B cell (primary cell): ENCODE data around the gene BCAR3. TPM values are rescaled to one million over a fixed set of nuclear protein-coding genes. Genes with fewer than 3 reads are reported as not detected.

Experiments used
- ATAC-seq: fragments of 200-7000 bp; cut with Tn5 transposase; one replicate; pipeline ENCODE4 v1.10.0; 2021; ENCODE audit warnings: low read depth, mild to moderate bottlenecking, moderate number of reproducible peaks, moderate library complexity
- CTCF ChIA-PET: fragments of 350-600 bp; sonication (Branson Sonifier 250); formaldehyde crosslinking; loops from one replicate; lab custom pipeline; 2021; ENCODE audit warnings: antibody characterized with exemption, inconsistent platforms; lab: Charles Lee
- POLR2A ChIA-PET: fragments of 350-600 bp; sonication (Branson Sonifier 250); formaldehyde crosslinking; loops from one replicate; lab custom pipeline; 2021; ENCODE audit warnings: antibody characterized with exemption; lab: Charles Lee
- DNase-seq: peaks from one replicate; pipeline ENCODE4 v3.0.0; 2013
- H2AFZ ChIP-seq: 2 replicates; pipeline ENCODE4 v1.6.1; 2012; ENCODE audit warnings: mild to moderate bottlenecking, low read depth, low read length; ENCODE audit not compliant: insufficient read depth, poor library complexity, severe bottlenecking
- H3K27ac ChIP-seq, 2 donors: 1 replicate in 1 of 2; 2 replicates in 1 of 2; pipeline ENCODE4 v1.5.1; 2012 to 2013; ENCODE audit warnings: low read length in 2 of 2, mild to moderate bottlenecking in 2 of 2, moderate library complexity in 1 of 2
- H3K27me3 ChIP-seq, 4 experiments: fragments of 200-600 bp in 1 of 4; sonication (generic) in 1 of 4; replicated peaks in 1 of 4; 1 replicate in 2 of 4; 2 replicates in 2 of 4; pipeline versions ENCODE4 v1.6.1 to v1.7.0; 2013 to 2016; ENCODE audit warnings: low read length in 3 of 4, mild to moderate bottlenecking in 2 of 4, mixed read lengths in 1 of 4, moderate library complexity in 1 of 4; ENCODE audit not compliant: insufficient read depth in 4 of 4, control insufficient read depth in 3 of 4; ENCODE audit errors: control extremely low read depth in 1 of 4
- H3K36me3 ChIP-seq, 2 experiments: replicated peaks in 1 of 2; 1 replicate in 1 of 2; 2 replicates in 1 of 2; pipeline versions ENCODE4 v1.6.1 to v1.7.1; 2013; ENCODE audit warnings: low read length in 1 of 2; ENCODE audit not compliant: insufficient read depth in 2 of 2, control insufficient read depth in 1 of 2; ENCODE audit errors: control extremely low read depth in 1 of 2, extremely low read depth in 1 of 2
- H3K4me1 ChIP-seq, 2 donors: fragments of 200-600 bp in 1 of 2; sonication (generic) in 1 of 2; 1 replicate in 1 of 2; 2 replicates in 1 of 2; pipeline versions ENCODE4 v1.5.1 to v1.6.1; 2013 to 2017; ENCODE audit warnings: low read length in 2 of 2; ENCODE audit not compliant: control insufficient read depth in 2 of 2, insufficient read depth in 2 of 2
- H3K4me2 ChIP-seq: replicated peaks from 2 replicates; pipeline ENCODE3; 2012; ENCODE audit warnings: mild to moderate bottlenecking, low read depth, low read length; ENCODE audit not compliant: poor library complexity, severe bottlenecking
- H3K4me3 ChIP-seq, 5 experiments: fragments of 200-600 bp in 1 of 5; sonication (generic) in 1 of 5; 1 replicate in 3 of 5; 2 replicates in 2 of 5; pipeline versions ENCODE4 v1.5.1 to v1.7.0; 2011 to 2016; ENCODE audit warnings: low read length in 4 of 5, mild to moderate bottlenecking in 4 of 5, low read depth in 2 of 5, control low read depth in 1 of 5, moderate library complexity in 1 of 5; ENCODE audit not compliant: insufficient read depth in 1 of 5; ENCODE audit errors: control extremely low read depth in 1 of 5, extremely low read depth in 1 of 5
- H3K79me2 ChIP-seq: fragments of 200-600 bp; sonication (generic); one replicate; pipeline ENCODE4 v1.6.0; 2016; ENCODE audit warnings: low read length; ENCODE audit not compliant: control insufficient read depth, insufficient read depth
- H3K9ac ChIP-seq: fragments of 200-600 bp; sonication (generic); 2 replicates; pipeline ENCODE4 v1.6.1; 2017; ENCODE audit warnings: mild to moderate bottlenecking, low read length, moderate library complexity
- H3K9me3 ChIP-seq, 3 donors: one replicate each; pipeline versions ENCODE4 v1.6.1 to v1.7.1; 2013; ENCODE audit warnings: low read length in 2 of 3; ENCODE audit not compliant: control insufficient read depth in 2 of 3, insufficient read depth in 1 of 3; ENCODE audit errors: control extremely low read depth in 1 of 3
- H4K20me1 ChIP-seq: 2 replicates; pipeline ENCODE4 v1.6.0; 2012; ENCODE audit warnings: mild to moderate bottlenecking, low read length; ENCODE audit not compliant: insufficient read depth, control insufficient read depth, poor library complexity, severe bottlenecking
- H3K27ac Mint-ChIP-seq: one replicate; pipeline ENCODE4 v1.8.0; 2021; ENCODE audit warnings: mixed read lengths
- H3K27me3 Mint-ChIP-seq: one replicate; pipeline ENCODE4 v1.8.0; 2021; ENCODE audit warnings: mixed read lengths
- H3K4me1 Mint-ChIP-seq: one replicate; pipeline ENCODE4 v1.8.0; 2021; ENCODE audit warnings: mixed read lengths
- H3K4me3 Mint-ChIP-seq: one replicate; pipeline ENCODE4 v1.8.0; 2021; ENCODE audit warnings: mixed read lengths
- H3K9me3 Mint-ChIP-seq: one replicate; pipeline ENCODE4 v1.8.0; 2022; ENCODE audit warnings: mixed read lengths; ENCODE audit not compliant: insufficient read depth
- EZH2 ChIP-seq: IDR thresholded peaks from 2 replicates; pipeline ENCODE4 v1.6.1; 2012; ENCODE audit warnings: borderline replicate concordance, low read depth, mild to moderate bottlenecking, moderate library complexity, low read length; ENCODE audit not compliant: insufficient read depth, poor library complexity, severe bottlenecking
- WGBS: methylation state at CpG from one replicate; pipeline ENCODE4 v1.1.5; 2013; ENCODE audit warnings: missing lambda C conversion rate; ENCODE audit not compliant: insufficient coverage; 5-methylcytosine and 5-hydroxymethylcytosine counted together
- intact Hi-C: fragments of 100-400 bp; cut with micrococcal nuclease; formaldehyde crosslinking; loops from one replicate; pipeline ENCODE4 v1.10.0; 2022
- polyA plus RNA-seq: library from polyadenylated mRNA; depleted of rRNA; stranded (reverse); fragments of >200 nt; gene quantifications from 2 replicates; pipeline ENCODE4 v1.2.3, GENCODE V29; 2012
- total RNA-seq, 2 donors: library from RNA; stranded (reverse); fragments of 120-200 nt in 1 of 2; gene quantifications; 1 replicate in 1 of 2; 2 replicates in 1 of 2; pipeline versions ENCODE4 v1.2.3 to v1.2.4, GENCODE V29; 2013 to 2022
- TF ChIP-seq, protein P1 (sequence below): fragments of 200-600 bp; IDR thresholded peaks from one replicate; pipeline ENCODE4 v1.8.0; 2022; ENCODE audit warnings: antibody characterized with exemption, mild to moderate bottlenecking

BCAR3 gene
- total and polyA plus RNA-seq, 2 donors (not counting 1 experiment from before 2014, with no cell fraction given), result 6.7 to 13.0 TPM

DNA sequence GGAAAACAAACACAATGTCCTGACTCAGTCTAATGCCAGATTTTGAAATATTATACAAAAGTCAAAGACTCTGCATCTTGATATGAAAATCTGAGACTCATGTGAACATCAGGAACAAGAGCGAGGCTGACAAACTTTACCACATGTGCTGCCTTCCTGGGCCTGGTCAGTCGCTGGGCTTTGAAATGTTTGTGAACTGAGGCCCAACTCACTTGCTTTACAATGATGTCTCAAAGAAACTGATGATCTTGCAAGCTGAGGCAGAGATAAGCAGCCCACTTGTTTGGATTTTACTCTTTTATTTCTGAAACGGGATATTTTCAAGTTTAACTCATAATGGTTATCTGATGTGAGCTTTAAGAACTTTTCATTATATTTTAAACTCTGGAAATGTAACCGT, 2.1 kb downstream of the BCAR3 start:
- no peak overlapping the region for H3K9ac ChIP-seq
- H3K27me3 Mint-ChIP-seq, result no peaks in the 10 kb centered on the region
- TF ChIP-seq, protein P1, sequence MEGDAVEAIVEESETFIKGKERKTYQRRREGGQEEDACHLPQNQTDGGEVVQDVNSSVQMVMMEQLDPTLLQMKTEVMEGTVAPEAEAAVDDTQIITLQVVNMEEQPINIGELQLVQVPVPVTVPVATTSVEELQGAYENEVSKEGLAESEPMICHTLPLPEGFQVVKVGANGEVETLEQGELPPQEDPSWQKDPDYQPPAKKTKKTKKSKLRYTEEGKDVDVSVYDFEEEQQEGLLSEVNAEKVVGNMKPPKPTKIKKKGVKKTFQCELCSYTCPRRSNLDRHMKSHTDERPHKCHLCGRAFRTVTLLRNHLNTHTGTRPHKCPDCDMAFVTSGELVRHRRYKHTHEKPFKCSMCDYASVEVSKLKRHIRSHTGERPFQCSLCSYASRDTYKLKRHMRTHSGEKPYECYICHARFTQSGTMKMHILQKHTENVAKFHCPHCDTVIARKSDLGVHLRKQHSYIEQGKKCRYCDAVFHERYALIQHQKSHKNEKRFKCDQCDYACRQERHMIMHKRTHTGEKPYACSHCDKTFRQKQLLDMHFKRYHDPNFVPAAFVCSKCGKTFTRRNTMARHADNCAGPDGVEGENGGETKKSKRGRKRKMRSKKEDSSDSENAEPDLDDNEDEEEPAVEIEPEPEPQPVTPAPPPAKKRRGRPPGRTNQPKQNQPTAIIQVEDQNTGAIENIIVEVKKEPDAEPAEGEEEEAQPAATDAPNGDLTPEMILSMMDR, result no peak
- no peak for TF ChIP-seq EZH2
- H2AFZ ChIP-seq, result no peak overlapping the region
- H3K4me1 Mint-ChIP-seq, result peaks cover 58% of the 10 kb centered on the region
- ATAC-seq, result no peak
- CTCF ChIA-PET, result interaction anchor here (0.9 to 5.4 kb wide), 8 partner anchors 16 to 134 kb away, joined by 3 to 43 read pairs (median 6); no protein-coding TSS in a partner anchor
- intact Hi-C loops, result no loop called here
- H3K27ac Mint-ChIP-seq, result no peak overlapping the region
- no peak for DNase-seq
- POLR2A ChIA-PET, result no interaction called here
- peaks cover 6 to 7% of the 10 kb centered on the region in 2 experiments for H3K36me3 ChIP-seq
- H3K4me3 ChIP-seq, result no peak overlapping the region
- no peaks in the 10 kb centered on the region for H3K27me3 ChIP-seq
- peak overlapping the region; percentile 18 for H3K4me2 ChIP-seq
- H3K79me2 ChIP-seq, result peaks cover 47% of the 10 kb centered on the region
- 85% methylated on average over 2 of the region's 4 CpGs for WGBS
- H4K20me1 ChIP-seq, result no peaks in the 10 kb centered on the region
- peak overlapping the region; percentile 100 for H3K4me3 Mint-ChIP-seq
- no peaks in the 10 kb centered on the region for H3K9me3 Mint-ChIP-seq
- H3K9me3 ChIP-seq, result no peaks in the 10 kb centered on the region
- H3K27ac ChIP-seq, result no peak overlapping the region
- H3K4me1 ChIP-seq, result peaks cover 11 to 21% of the 10 kb centered on the region in 2 donors

DNA sequence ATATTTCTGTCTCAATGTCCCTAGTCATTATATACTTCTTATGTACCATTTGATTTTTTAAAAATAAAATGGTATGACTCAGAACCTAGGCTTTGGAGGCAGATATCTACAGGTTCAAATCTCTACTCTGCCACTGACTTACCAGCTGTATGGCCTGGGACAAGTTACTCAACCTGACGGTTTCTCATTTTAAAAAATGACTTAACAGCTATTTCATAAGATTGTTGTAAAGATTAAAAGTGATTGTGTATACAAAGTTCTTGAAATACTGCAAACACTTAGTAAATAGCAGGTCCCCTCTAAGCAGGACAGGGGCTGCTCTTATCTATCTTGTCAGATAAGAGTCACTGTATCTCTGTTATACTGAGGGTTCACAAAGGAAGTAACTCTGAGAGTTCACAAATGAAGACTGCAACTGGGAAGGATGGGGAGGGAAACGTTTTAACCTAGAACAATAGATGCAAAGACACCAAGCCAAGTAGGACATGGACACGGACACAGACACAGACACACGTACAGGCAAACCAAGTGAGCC, 2.6 kb downstream of the BCAR3 start:
- intact Hi-C loops, result no loop called here
- Mint-ChIP-seq H3K9me3 (no peaks in the 10 kb centered on the region), H3K4me1 (peaks cover 56% of the 10 kb centered on the region), H3K4me3 (peak overlapping the region; percentile 57), H3K27ac (peak overlapping the region; percentile 51), H3K27me3 (no peaks in the 10 kb centered on the region)
- peaks cover 49% of the 10 kb centered on the region for H3K79me2 ChIP-seq
- H3K27ac ChIP-seq, result no peak overlapping the region
- no peak for TF ChIP-seq EZH2
- TF ChIP-seq, protein P1, result no peak
- ATAC-seq (no peak), DNase-seq (no peak)
- H2AFZ ChIP-seq, result no peak overlapping the region
- no peaks in the 10 kb centered on the region for H4K20me1 ChIP-seq
- peak overlapping the region; percentile 18 for H3K4me2 ChIP-seq
- no peaks in the 10 kb centered on the region for H3K27me3 ChIP-seq
- no peak overlapping the region for H3K4me3 ChIP-seq
- ChIA-PET POLR2A (interaction anchor here (0.7 kb wide), 1 partner anchor 134 kb away, joined by 3 read pairs; no protein-coding TSS in a partner anchor), CTCF (interaction anchor here (0.8 to 5.4 kb wide), 7 partner anchors 17 to 135 kb away, joined by 3 to 43 read pairs (median 5); no protein-coding TSS in a partner anchor)
- WGBS, result 93% methylated on average over 2 of the region's 4 CpGs
- H3K9ac ChIP-seq, result no peak overlapping the region
- peaks cover 11 to 19% of the 10 kb centered on the region in 2 donors for H3K4me1 ChIP-seq
- H3K36me3 ChIP-seq, result peaks cover 9% of the 10 kb centered on the region in 2 experiments
- no peaks in the 10 kb centered on the region for H3K9me3 ChIP-seq
